ENCODE data around the gene RNF213.

DNA sequence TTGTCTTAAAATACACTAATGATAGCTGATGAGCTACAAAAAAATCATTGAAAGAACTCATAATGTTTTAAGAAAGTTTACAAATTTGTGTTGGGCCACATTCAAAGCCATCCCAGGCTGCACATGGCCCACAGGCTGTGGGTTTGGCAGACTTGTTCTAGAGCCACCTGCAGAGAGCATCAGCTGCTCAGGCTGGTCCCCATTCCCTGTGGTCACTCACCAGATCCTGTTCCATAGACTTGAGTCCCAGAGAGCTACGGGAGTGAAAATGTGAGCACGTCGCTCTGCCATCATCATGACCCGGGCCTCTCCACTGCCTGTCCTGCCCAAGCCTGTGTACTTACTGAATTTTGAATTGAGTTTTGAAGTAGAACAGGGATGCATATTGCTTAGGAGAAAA is 33.5 kb upstream of the RNF213 start:
- TF ChIP-seq, protein P1, sequence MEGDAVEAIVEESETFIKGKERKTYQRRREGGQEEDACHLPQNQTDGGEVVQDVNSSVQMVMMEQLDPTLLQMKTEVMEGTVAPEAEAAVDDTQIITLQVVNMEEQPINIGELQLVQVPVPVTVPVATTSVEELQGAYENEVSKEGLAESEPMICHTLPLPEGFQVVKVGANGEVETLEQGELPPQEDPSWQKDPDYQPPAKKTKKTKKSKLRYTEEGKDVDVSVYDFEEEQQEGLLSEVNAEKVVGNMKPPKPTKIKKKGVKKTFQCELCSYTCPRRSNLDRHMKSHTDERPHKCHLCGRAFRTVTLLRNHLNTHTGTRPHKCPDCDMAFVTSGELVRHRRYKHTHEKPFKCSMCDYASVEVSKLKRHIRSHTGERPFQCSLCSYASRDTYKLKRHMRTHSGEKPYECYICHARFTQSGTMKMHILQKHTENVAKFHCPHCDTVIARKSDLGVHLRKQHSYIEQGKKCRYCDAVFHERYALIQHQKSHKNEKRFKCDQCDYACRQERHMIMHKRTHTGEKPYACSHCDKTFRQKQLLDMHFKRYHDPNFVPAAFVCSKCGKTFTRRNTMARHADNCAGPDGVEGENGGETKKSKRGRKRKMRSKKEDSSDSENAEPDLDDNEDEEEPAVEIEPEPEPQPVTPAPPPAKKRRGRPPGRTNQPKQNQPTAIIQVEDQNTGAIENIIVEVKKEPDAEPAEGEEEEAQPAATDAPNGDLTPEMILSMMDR (IDR thresholded peaks at IDR 0.05), result no peak
- no peak for TF ChIP-seq POLR2A (IDR thresholded peaks at IDR 0.05)
